ENCODE results near the gene KRT10. TPM values are rescaled to one million over a fixed set of nuclear protein-coding genes. Genes with fewer than 3 reads are reported as not detected.

KRT10 gene
- total RNA-seq, 1 experiment from 2014 or later: 62.3 TPM

DNA sequence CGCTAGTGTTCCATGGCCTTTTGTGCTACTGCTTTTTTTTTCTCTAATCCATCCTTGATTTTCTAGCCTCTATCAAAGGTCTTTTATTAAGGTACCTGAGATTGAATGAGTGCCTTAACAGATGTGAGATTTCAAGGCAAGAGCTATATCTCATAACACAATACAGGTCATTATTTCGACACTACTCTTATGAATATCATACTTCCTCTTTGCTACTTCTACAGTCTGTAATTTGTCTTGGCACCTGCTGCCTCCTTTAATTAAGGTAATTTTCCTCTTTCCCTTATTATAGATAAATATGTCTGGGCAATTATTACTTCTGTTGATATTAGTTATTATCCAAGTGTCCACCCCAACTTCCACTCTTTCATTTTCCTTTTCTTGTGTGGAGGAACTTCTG, 27.9 kb downstream of the KRT10 start:
- H3K9ac ChIP-seq (ENCODE audit: low read length): no peak overlapping the region
- no peak for DNase-seq (ENCODE audit: low read depth, low spot score)
- H3K27me3 ChIP-seq (ENCODE audit: insufficient read depth, low read length): no peaks in the 10 kb centered on the region
- H3K79me2 ChIP-seq (ENCODE audit: insufficient read depth, low read length): no peaks in the 10 kb centered on the region
- H3K4me2 ChIP-seq (ENCODE audit: low read length): no peak overlapping the region
- POLR2A ChIA-PET: no interaction called here
- no peaks in the 10 kb centered on the region for H3K9me2 ChIP-seq (ENCODE audit: insufficient read depth)
- H3K36me3 ChIP-seq (ENCODE audit: control insufficient read depth in 1 of 2, insufficient read depth in 2 of 2, low read length in 2 of 2): no peaks in the 10 kb centered on the region
- no peak overlapping the region for H3K4me3 ChIP-seq (replicated peaks in 1 of 2; ENCODE audit: low read depth in 1 of 2, low read length in 2 of 2)
- H4K20me1 ChIP-seq (ENCODE audit: insufficient read depth): no peaks in the 10 kb centered on the region
- no peak overlapping the region for H2AFZ ChIP-seq (ENCODE audit: low read depth, low read length, poor library complexity, severe bottlenecking)
- H3K9me3 ChIP-seq (ENCODE audit: control insufficient read depth in 1 of 2, insufficient read depth in 1 of 2, low read depth in 1 of 2, low read length in 2 of 2): no peaks in the 10 kb centered on the region
- H3K4me1 ChIP-seq (ENCODE audit: control insufficient read depth in 1 of 2, insufficient read depth in 2 of 2, low read length in 2 of 2): no peaks in the 10 kb centered on the region
- no TSS peak for BruUV-seq (replicated peaks)
- ATAC-seq: no peak
- CTCF ChIA-PET: no interaction called here
- H3K27ac ChIP-seq (ENCODE audit: low read depth, low read length): no peak overlapping the region
- intact Hi-C loops (cut with micrococcal nuclease): no loop called here
- TF ChIP-seq CEBPB (IDR thresholded peaks at IDR 0.05; ENCODE audit: low read depth) (no peak), POLR2A (IDR thresholded peaks at IDR 0.05; ENCODE audit: borderline replicate concordance, extremely low read depth, insufficient read depth, insufficient read length) (no peak), EZH2 (IDR thresholded peaks at IDR 0.05) (no peak), SP1 (IDR thresholded peaks at IDR 0.05; ENCODE audit: low read depth) (no peak), SIN3A (IDR thresholded peaks at IDR 0.05; ENCODE audit: low read depth) (no peak), EGR1 (IDR thresholded peaks at IDR 0.05; ENCODE audit: low read depth) (no peak)
- RAD21 ChIA-PET (ENCODE audit: low non-redundant PET in 1 of 2, low total read pairs in 2 of 2, uncharacterized antibody in 2 of 2, unreplicated experiment in 2 of 2): no interaction called here

DNA sequence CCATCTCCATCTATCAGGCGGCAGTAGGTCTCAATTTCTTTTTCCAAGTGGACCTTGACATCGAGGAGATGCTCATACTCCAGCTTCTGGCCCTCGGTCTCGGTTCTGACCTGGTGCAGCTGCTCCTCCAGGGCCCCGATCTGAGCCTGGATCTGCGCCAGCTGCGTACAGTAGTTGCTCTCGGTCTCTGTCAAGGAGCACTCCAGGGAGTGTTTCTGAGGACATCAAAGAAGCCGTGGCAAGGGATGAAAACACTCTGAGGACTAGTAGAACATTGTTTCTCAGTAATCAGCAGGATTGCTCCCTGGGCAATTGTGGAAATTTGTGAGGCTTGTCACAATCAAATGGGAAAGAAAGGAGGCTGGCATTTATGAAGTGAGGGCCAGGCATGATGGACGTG, 28.6 kb downstream of the KRT10 start:
- CTCF ChIA-PET: interaction anchor here (2.1 kb wide), 1 partner anchor 178 kb away, joined by 21 read pairs; no protein-coding TSS in a partner anchor
- no peak for DNase-seq (ENCODE audit: low read depth, low spot score)
- H4K20me1 ChIP-seq (ENCODE audit: insufficient read depth): no peaks in the 10 kb centered on the region
- H3K4me1 ChIP-seq (ENCODE audit: control insufficient read depth in 1 of 2, insufficient read depth in 2 of 2, low read length in 2 of 2): no peaks in the 10 kb centered on the region
- H3K4me2 ChIP-seq (ENCODE audit: low read length): no peak overlapping the region
- no peaks in the 10 kb centered on the region for H3K27me3 ChIP-seq (ENCODE audit: insufficient read depth, low read length)
- H3K9ac ChIP-seq (ENCODE audit: low read length): no peak overlapping the region
- ATAC-seq: no peak
- H3K79me2 ChIP-seq (ENCODE audit: insufficient read depth, low read length): no peaks in the 10 kb centered on the region
- H3K36me3 ChIP-seq (ENCODE audit: control insufficient read depth in 1 of 2, insufficient read depth in 2 of 2, low read length in 2 of 2): no peaks in the 10 kb centered on the region
- no peaks in the 10 kb centered on the region for H3K9me2 ChIP-seq (ENCODE audit: insufficient read depth)
- no peak overlapping the region for H3K27ac ChIP-seq (ENCODE audit: low read depth, low read length)
- no peak for TF ChIP-seq YY1 (IDR thresholded peaks at IDR 0.05; ENCODE audit: extremely low read depth, insufficient replicate concordance, low read depth, low read length)
- no peak for TF ChIP-seq SP1 (IDR thresholded peaks at IDR 0.05; ENCODE audit: low read depth)
- TF ChIP-seq CTCF (IDR thresholded peaks at IDR 0.05 in 2 of 3, conservative IDR thresholded peaks at IDR 0.05 in 1 of 3; ENCODE audit: borderline replicate concordance in 1 of 3, insufficient read depth in 1 of 3, low read depth in 2 of 3, low read length in 2 of 3): no peak
- no peak for TF ChIP-seq CBX3 (IDR thresholded peaks at IDR 0.05; ENCODE audit: low read depth)
- TF ChIP-seq RAD21 (IDR thresholded peaks at IDR 0.05; ENCODE audit: low read depth): no peak
- TF ChIP-seq FOSL1 (IDR thresholded peaks at IDR 0.05; ENCODE audit: low read depth): no peak
- no peak for TF ChIP-seq REST (IDR thresholded peaks at IDR 0.05; ENCODE audit: low read depth)
- TF ChIP-seq ELF1 (IDR thresholded peaks at IDR 0.05; ENCODE audit: borderline replicate concordance, low read depth): no peak
- TF ChIP-seq EZH2 (IDR thresholded peaks at IDR 0.05): no peak
- TF ChIP-seq, protein P1, sequence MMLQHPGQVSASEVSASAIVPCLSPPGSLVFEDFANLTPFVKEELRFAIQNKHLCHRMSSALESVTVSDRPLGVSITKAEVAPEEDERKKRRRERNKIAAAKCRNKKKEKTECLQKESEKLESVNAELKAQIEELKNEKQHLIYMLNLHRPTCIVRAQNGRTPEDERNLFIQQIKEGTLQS (IDR thresholded peaks at IDR 0.05): no peak
- no peak for TF ChIP-seq EZH2phosphoT487 (IDR thresholded peaks at IDR 0.05; ENCODE audit: borderline replicate concordance)
- no TSS peak for BruUV-seq (replicated peaks)
- H3K4me3 ChIP-seq (replicated peaks in 1 of 2; ENCODE audit: low read depth in 1 of 2, low read length in 2 of 2): no peak overlapping the region
- no peak overlapping the region for H2AFZ ChIP-seq (ENCODE audit: low read depth, low read length, poor library complexity, severe bottlenecking)
- POLR2A ChIA-PET: no interaction called here
- intact Hi-C loops (cut with micrococcal nuclease): no loop called here
- RAD21 ChIA-PET (ENCODE audit: low non-redundant PET in 1 of 2, low total read pairs in 2 of 2, uncharacterized antibody in 2 of 2, unreplicated experiment in 2 of 2): no interaction called here
- no peaks in the 10 kb centered on the region for H3K9me3 ChIP-seq (ENCODE audit: control insufficient read depth in 1 of 2, insufficient read depth in 1 of 2, low read depth in 1 of 2, low read length in 2 of 2)
